Osteocyte (in vitro differentiated cells): ENCODE data around the gene ZSCAN10. TPM values are rescaled to one million over a fixed set of nuclear protein-coding genes. Genes with fewer than 3 reads are reported as not detected.

Experiments
- DNase-seq: peaks from one replicate; pipeline ENCODE4 v3.0.0; 2021; ENCODE audit warnings: mixed read lengths; ENCODE audit not compliant: unreplicated experiment; ENCODE audit errors: extremely low spot score
- H3K27ac Mint-ChIP-seq: one replicate; pipeline ENCODE4 v1.8.0; 2021; ENCODE audit warnings: mild to moderate bottlenecking, mixed read lengths; ENCODE audit not compliant: unreplicated experiment
- H3K27me3 Mint-ChIP-seq: one replicate; pipeline ENCODE4 v1.8.0; 2021; ENCODE audit warnings: mixed read lengths; ENCODE audit not compliant: unreplicated experiment
- H3K36me3 Mint-ChIP-seq: one replicate; pipeline ENCODE4 v1.8.0; 2021; ENCODE audit warnings: mixed read lengths; ENCODE audit not compliant: unreplicated experiment
- H3K4me1 Mint-ChIP-seq: one replicate; pipeline ENCODE4 v1.8.0; 2021; ENCODE audit warnings: mixed read lengths; ENCODE audit not compliant: unreplicated experiment
- H3K4me3 Mint-ChIP-seq: one replicate; pipeline ENCODE4 v1.8.0; 2021; ENCODE audit warnings: mild to moderate bottlenecking, moderate library complexity, mixed read lengths; ENCODE audit not compliant: unreplicated experiment
- H3K9me3 Mint-ChIP-seq: one replicate; pipeline ENCODE4 v1.8.0; 2021; ENCODE audit warnings: mixed read lengths; ENCODE audit not compliant: unreplicated experiment
- total RNA-seq: library from RNA; stranded (reverse); gene quantifications from 2 replicates; pipeline ENCODE4 v1.2.1, GENCODE V29; 2021
- TF ChIP-seq, protein P1 (sequence below): fragments of 200-600 bp; sonication (generic); IDR thresholded peaks from 2 replicates; pipeline ENCODE4 v1.5.0; 2021; ENCODE audit warnings: antibody characterized with exemption, mild to moderate bottlenecking, moderate library complexity

Gene ZSCAN10
- total RNA-seq, 1 donor from 2014 or later = not detected

DNA sequence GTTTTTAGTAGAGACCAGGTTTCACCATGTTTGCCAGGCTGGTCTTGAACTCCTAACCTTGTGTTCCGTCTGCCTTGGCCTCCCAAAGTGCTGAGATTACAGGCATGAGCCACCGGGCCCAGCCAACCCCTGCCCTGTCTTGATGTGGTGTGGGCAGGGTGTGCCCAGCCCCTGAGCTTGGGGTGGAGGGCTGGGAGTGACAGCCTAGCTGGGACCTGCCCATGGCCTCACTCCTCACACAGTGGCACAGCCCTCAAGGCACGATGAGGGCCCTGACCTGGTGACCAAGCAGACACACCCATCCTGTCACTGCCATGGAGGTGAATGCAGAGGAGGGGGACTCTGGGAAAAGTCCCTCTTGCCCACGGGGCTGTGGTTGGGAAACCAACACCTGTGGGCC lies 30.6 kb downstream of the ZSCAN10 start:
- H3K36me3 Mint-ChIP-seq = peaks cover 2% of the 10 kb centered on the region
- no peak overlapping the region for H3K4me3 Mint-ChIP-seq
- no peaks in the 10 kb centered on the region for H3K9me3 Mint-ChIP-seq
- H3K27me3 Mint-ChIP-seq = peaks cover 8% of the 10 kb centered on the region
- no peak for DNase-seq
- TF ChIP-seq, protein P1, sequence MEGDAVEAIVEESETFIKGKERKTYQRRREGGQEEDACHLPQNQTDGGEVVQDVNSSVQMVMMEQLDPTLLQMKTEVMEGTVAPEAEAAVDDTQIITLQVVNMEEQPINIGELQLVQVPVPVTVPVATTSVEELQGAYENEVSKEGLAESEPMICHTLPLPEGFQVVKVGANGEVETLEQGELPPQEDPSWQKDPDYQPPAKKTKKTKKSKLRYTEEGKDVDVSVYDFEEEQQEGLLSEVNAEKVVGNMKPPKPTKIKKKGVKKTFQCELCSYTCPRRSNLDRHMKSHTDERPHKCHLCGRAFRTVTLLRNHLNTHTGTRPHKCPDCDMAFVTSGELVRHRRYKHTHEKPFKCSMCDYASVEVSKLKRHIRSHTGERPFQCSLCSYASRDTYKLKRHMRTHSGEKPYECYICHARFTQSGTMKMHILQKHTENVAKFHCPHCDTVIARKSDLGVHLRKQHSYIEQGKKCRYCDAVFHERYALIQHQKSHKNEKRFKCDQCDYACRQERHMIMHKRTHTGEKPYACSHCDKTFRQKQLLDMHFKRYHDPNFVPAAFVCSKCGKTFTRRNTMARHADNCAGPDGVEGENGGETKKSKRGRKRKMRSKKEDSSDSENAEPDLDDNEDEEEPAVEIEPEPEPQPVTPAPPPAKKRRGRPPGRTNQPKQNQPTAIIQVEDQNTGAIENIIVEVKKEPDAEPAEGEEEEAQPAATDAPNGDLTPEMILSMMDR = no peak
- no peak overlapping the region for H3K27ac Mint-ChIP-seq
- peaks cover 7% of the 10 kb centered on the region for H3K4me1 Mint-ChIP-seq

DNA sequence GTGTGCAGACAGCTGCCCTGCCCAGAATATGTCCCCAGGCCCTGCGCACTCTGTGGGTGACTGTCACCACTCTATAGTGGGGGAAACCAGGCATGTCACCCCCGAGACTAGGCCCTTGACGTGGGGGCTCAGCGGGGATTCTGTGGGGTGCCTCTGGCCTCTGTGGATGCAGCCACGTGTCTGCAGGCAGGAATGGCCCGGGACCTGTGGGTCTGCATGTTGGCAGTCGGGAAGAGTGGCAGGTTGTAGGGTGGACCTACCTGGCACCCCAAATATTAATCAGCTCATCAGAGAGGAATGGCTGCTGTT lies 32.7 kb downstream of the ZSCAN10 start:
- no peaks in the 10 kb centered on the region for H3K9me3 Mint-ChIP-seq
- peaks cover 7% of the 10 kb centered on the region for H3K4me1 Mint-ChIP-seq
- no peak for DNase-seq
- H3K27me3 Mint-ChIP-seq = no peaks in the 10 kb centered on the region
- H3K4me3 Mint-ChIP-seq = no peak overlapping the region
- H3K27ac Mint-ChIP-seq = peak overlapping the region; percentile 47
- peaks cover 2% of the 10 kb centered on the region for H3K36me3 Mint-ChIP-seq
- TF ChIP-seq, protein P1 = no peak

DNA sequence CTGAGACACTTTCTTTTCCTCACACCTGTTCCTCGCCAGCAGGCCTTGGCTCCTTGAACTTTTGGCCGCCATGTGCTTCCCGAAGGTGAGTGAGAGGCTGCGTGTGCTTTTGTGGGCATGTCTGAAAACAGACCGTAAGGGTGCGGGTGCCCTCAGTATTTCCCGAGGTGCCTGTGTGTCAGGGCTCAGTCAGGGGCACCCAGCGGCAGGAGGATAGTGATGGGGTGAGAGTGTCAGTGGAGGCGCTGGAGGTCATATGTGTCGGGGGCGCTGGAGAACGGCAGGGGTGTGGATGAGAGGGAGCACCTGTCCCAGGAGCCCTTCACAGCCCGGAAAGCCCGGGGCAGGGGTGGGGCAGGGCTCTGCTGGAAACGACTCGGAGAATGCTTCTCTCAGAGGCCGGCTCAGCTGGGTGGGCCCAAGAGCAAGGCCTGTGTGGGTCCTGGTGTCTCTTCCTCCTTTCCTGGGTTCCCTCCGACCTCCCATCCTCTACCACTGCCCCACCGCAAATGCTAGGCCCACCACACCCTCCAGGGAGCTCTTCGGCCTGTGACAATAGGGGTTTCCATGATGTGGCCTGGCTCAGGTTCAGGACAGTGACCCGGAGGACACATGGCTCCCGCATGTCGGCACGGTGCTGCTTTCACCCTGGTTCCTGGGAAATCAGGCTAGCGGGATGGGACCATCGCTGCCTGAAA lies 33.2 kb downstream of the ZSCAN10 start:
- H3K4me3 Mint-ChIP-seq = no peak overlapping the region
- H3K36me3 Mint-ChIP-seq = peaks cover 2% of the 10 kb centered on the region
- no peak for DNase-seq
- no peaks in the 10 kb centered on the region for H3K27me3 Mint-ChIP-seq
- H3K9me3 Mint-ChIP-seq = no peaks in the 10 kb centered on the region
- H3K4me1 Mint-ChIP-seq = peaks cover 7% of the 10 kb centered on the region
- TF ChIP-seq, protein P1 = no peak
- peak overlapping the region; percentile 68 for H3K27ac Mint-ChIP-seq

DNA sequence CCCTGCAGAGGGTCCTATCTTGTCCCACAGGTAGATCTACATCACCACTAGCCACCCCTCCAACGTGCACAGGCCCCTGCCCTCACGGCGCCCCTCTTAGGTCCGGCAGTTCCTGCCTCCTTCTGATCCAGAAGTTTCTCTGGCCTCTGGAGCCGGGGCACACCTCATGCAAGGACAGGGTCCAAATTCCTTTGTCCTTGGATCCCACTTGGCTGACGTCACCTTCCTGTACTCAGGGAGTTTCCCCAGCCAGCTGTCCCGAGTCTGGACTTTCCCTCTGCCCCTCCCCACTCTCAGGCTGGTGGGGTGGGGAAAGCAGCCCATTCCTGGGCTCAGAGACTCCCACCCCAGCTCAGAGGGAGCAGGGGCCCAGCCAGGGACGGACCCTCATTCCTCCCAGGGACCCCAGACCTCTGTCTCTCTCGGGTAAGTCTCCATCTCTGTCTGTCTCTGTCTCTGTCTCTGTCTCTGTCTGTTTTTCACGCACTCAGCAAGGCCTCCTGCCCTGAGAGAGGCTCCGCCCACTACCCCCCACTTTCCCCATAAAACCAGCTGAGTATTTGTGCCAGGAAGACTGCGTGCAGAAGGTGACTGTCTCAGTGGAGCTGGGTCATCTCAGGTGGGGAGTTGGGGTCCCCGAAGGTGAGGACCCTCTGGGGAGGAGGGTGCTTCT lies 33.9 kb downstream of the ZSCAN10 start, which contains the start of gene IL32:
TSS of gene IL32 (plus strand) at position 572 of the 673 bp plus-strand sequence. CDS start 172 bp downstream, outside the sequence.
- peaks cover 2% of the 10 kb centered on the region for H3K36me3 Mint-ChIP-seq
- H3K9me3 Mint-ChIP-seq = no peaks in the 10 kb centered on the region
- peak within 1 kb of the TSS; percentile 48 for H3K4me3 Mint-ChIP-seq
- TF ChIP-seq, protein P1 = no peak
- DNase-seq = no peak
- H3K4me1 Mint-ChIP-seq = peaks cover 10% of the 10 kb centered on the region
- peak within 1 kb of the TSS; percentile 68 for H3K27ac Mint-ChIP-seq
- H3K27me3 Mint-ChIP-seq = no peaks in the 10 kb centered on the region

DNA sequence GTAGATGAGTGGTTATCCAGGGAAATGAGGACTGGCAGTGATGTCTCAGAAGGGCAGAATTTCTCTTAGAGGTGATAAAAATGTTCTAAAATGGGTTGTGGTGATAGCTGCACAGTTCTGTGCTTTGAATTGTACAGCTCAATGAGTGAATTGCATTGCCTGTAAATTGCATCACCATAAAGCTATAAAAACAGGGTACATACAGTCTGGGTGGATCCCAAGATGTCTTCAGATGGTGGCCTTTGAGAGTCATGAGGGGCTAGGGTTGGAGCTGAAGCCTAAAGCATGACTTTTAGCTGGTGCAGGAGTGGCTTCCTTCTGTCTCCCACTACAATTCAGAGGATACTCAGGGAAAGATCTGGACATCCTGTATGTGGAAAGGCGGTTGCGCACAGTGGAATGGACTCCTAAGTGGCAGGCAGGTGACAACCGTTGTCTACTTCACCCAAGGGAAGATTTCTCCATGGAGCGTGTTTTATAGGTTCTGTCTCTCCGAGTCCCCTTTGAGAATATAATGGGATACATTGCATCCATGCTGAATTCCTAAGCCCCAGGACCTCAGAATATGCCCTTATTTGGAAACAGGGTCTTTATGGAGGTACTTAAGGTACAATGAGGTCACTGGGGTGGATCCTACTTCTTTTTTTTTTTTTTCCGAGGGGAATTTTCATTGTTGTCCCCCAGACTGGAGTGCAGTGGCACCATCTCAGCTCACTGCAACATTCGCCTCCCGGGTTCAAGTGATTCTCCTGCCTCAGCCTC lies 35.3 kb downstream of the ZSCAN10 start:
- TF ChIP-seq, protein P1 = no peak
- Mint-ChIP-seq H3K36me3 (no peaks in the 10 kb centered on the region), H3K4me1 (peaks cover 20% of the 10 kb centered on the region), H3K9me3 (no peaks in the 10 kb centered on the region), H3K27ac (no peak overlapping the region), H3K27me3 (no peaks in the 10 kb centered on the region), H3K4me3 (no peak overlapping the region)
- no peak for DNase-seq
